GM12873 (cell line): ENCODE results near the gene GIGYF2.

Experiments used
- TF ChIP-seq, protein P1 (sequence below): IDR thresholded peaks from 2 replicates; pipeline ENCODE4 v1.5.1; 2012; ENCODE audit warnings: low read depth, mild to moderate bottlenecking, moderate library complexity, low read length, control low read depth; ENCODE audit not compliant: insufficient read depth; ENCODE audit errors: missing control alignments

Gene GIGYF2

DNA sequence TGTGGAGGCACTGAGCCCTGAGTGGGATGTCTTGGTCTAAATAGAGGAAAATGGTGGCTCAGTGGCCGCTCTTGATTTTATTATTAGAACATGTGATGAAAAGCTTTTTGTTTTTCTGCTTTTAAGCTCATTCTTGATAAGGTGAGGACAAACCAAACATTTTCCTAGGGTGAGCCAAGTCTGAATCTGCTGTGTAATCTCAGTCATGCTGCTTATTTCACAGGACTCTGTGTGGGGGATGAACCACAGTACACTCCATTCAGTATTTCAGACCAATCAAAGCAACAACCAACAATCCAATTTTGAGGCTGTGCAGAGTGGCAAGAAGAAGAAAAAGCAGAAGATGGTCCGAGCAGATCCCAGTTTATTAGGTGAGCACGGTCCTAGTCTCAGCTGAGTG lies 152.9 kb downstream of the GIGYF2 start:
- TF ChIP-seq, protein P1, sequence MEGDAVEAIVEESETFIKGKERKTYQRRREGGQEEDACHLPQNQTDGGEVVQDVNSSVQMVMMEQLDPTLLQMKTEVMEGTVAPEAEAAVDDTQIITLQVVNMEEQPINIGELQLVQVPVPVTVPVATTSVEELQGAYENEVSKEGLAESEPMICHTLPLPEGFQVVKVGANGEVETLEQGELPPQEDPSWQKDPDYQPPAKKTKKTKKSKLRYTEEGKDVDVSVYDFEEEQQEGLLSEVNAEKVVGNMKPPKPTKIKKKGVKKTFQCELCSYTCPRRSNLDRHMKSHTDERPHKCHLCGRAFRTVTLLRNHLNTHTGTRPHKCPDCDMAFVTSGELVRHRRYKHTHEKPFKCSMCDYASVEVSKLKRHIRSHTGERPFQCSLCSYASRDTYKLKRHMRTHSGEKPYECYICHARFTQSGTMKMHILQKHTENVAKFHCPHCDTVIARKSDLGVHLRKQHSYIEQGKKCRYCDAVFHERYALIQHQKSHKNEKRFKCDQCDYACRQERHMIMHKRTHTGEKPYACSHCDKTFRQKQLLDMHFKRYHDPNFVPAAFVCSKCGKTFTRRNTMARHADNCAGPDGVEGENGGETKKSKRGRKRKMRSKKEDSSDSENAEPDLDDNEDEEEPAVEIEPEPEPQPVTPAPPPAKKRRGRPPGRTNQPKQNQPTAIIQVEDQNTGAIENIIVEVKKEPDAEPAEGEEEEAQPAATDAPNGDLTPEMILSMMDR = no peak

DNA sequence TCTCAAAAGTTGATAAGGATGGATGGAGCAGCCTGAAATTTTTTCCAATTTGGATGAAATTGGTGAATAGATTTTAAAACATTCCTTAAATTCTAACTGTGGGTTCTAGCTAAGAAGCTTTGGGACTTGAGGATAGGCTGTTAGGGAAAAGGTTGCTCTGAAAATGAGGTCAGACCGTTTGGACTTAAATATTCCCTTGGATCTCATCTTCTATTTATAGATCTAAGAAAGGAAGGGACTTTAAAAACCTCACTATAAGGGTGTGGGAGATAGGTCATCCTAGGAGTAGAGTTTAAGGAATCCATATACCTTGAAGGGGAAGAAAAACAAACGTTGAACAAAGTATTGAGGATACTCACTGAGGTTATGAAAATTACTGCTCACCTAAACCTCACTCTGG lies 155.5 kb downstream of the GIGYF2 start:
- TF ChIP-seq, protein P1 = no peak

DNA sequence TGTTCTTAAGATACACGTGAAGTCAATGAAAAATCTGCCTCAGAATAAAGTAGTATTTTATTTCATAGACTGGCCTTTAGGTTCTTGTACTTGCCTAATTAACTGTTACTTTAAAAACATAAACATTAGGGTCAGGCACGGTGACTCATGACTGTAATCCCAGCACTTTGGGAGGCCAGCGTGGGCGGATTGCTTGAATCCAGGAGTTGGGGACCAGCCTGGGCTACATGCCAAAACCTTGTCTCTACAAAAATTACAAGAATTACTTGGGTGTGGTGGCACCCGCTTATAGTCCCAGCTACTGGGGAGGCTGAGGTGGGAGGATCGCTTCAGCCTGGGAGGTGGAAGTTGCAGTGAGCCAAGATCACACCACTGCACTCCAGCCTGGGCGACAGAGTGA lies 157.0 kb downstream of the GIGYF2 start:
- TF ChIP-seq, protein P1 = no peak

DNA sequence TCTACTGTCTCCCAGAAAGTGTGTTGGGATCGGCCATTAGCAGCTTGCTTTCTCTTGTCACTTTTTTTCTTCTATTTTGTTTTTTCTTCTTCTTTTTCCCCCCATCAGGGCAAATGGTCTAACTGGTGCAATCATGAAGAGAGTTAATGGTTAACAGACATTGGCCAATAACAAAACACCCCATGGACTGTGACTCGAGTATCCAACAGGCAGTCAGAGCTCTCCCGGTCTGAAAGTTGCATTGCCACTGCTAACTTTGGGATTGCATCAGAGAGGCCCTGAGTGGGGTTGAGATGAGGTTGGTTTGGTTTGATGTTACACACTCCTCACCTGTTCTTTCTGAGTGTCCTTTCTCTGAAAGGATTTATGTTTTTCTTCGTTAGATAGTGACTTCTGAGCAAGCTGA lies 160.0 kb downstream of the GIGYF2 start:
- TF ChIP-seq, protein P1 = no peak

DNA sequence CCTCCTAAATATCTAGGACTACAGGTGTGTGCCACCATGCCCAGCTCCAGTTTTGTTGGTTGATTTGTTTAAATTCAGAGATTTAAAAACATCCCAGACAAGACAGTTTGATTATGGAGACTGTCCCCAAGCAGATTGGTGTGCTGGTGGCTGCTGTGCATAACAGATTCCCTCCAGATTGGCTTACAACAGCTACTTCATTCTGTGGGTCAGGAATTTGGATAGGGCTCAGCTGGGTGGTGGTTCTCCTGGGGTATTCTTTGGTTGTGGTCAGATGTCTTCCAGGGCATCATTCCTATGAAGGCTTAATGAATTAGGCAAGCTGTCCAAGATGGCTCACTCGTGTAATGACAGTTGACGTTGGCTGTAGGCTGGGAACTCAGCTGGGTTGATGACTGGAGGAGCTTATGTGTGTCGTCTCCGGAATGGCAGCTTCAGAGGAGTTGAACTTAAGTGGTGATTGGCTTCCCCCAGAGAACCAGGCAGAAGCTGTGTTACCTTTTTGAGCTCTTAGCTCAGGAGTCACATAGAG lies 162.3 kb downstream of the GIGYF2 start:
- TF ChIP-seq, protein P1 = no peak

DNA sequence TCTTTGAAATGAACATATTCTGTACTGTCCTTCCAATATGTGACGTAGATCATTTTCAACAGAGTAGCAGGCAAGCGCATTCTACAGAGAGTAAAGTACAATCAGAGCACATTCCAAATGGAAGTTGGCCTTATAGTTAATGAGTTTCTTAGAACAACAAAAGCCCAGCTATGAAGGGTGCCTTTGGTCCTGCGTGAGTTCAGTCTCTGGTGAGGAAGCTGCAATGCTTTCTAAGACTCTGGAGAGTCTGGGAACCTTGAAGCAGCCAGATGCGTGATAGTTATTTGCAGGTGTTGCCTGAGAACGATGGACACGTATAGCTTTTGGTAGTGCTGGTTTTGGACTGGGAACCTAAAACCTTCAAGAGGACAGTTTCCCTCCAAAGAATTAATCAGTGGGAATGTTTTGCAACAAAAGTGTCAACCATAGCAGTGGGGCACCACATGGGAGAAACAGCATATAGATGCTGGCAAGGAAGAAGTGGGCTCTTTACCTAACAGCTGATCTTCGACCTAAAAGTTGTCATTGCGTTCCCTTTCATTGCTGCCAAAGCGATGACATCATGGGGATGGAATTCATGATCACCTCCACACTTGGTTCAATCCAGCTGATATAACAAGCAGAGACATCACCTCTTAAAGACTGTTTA lies 163.6 kb downstream of the GIGYF2 start:
- TF ChIP-seq, protein P1 = no peak

DNA sequence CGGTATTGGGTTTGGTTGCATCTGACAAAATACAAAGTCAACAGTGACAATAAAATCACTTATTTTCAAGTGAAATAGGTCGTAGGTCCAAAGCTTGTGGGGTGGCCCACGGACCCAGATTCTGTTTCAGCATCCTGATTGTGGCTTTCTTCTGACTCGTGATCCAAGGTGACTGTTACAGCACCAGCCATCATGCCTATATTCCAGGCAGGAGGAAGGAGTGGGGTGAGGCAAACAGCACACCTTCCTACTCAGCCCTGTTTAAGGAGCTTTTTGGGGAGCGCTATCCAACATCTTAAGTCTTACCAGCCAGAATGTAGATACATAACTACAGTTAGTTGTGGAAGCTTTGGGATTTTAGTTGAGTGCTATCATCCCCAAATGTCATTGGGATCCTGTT lies 164.2 kb downstream of the GIGYF2 start:
- TF ChIP-seq, protein P1 = no peak
